Spinal cord (tissue), 10 donors: ENCODE data around the gene LRRC37A3. TPM values are rescaled to one million over a fixed set of nuclear protein-coding genes. Genes with fewer than 3 reads are reported as not detected.
A peak's percentile ranks its signal among the peaks of the same experiment; 100 is the strongest.
"Not testable (repeated sequence)": the region's sequence is repeated elsewhere in the genome, so short reads cannot be mapped to it uniquely, and the experiment has no call there.

Source experiments
- DNase-seq, 6 donors: peaks; one replicate each; pipeline versions ENCODE4 v3.0.0 to v3.0.0-alpha.2; 2013 to 2015; ENCODE audit warnings: low spot score in 6 of 6, low read depth in 4 of 6
- H3K27ac ChIP-seq: one replicate; pipeline ENCODE4 v1.5.1; 2013; ENCODE audit warnings: low read depth, low read length, control low read depth
- H3K27me3 ChIP-seq: one replicate; pipeline ENCODE4 v1.6.1; 2013; ENCODE audit warnings: low read length; ENCODE audit not compliant: control insufficient read depth, insufficient read depth
- H3K36me3 ChIP-seq: one replicate; pipeline ENCODE4 v1.6.1; 2013; ENCODE audit warnings: low read length; ENCODE audit not compliant: control insufficient read depth, insufficient read depth
- H3K4me1 ChIP-seq: one replicate; pipeline ENCODE4 v1.6.1; 2013; ENCODE audit warnings: low read length; ENCODE audit not compliant: control insufficient read depth, insufficient read depth
- H3K4me3 ChIP-seq: one replicate; pipeline ENCODE4 v1.5.1; 2013; ENCODE audit warnings: low read depth, low read length, control low read depth
- H3K9me3 ChIP-seq: one replicate; pipeline ENCODE4 v1.6.1; 2013; ENCODE audit warnings: low read length; ENCODE audit not compliant: control insufficient read depth, insufficient read depth
- WGBS: methylation state at CpG from one replicate; pipeline ENCODE4 v1.1.5; 2013; ENCODE audit warnings: missing lambda C conversion rate; ENCODE audit not compliant: insufficient coverage; 5-methylcytosine and 5-hydroxymethylcytosine counted together
- polyA plus RNA-seq, 2 donors: library from polyadenylated mRNA; unstranded; fragments of 120-200 nt; gene quantifications; one replicate each; pipeline ENCODE4 v1.2.1, GENCODE V29; 2013; ENCODE audit not compliant: insufficient read length in 2 of 2
- total RNA-seq, 2 donors: library from RNA; depleted of rRNA in 1 of 2; stranded (reverse); fragments of 120-200 nt in 1 of 2; fragments of >200 nt in 1 of 2; gene quantifications; one replicate each; pipeline versions ENCODE4 v1.2.3 to v1.2.4, GENCODE V29; 2013 to 2014
- donor health status: healthy.

Gene LRRC37A3
- total and polyA plus RNA-seq, 4 donors: 18.4 to 63.4 (median 40.9) TPM

GRCh38 chr17:64910191-64910514 is 9.1 kb downstream of the LRRC37A3 start:
- H3K9me3 ChIP-seq, DNase-seq, H3K27me3 ChIP-seq, H3K27ac ChIP-seq, H3K4me1 ChIP-seq, H3K4me3 ChIP-seq, H3K36me3 ChIP-seq: not testable (repeated sequence)
- WGBS: no CpG with 5 or more reads among the region's 3 CpGs

GRCh38 chr17:64909511-64910190 is 9.6 kb downstream of the LRRC37A3 start:
- H3K4me1 ChIP-seq, H3K4me3 ChIP-seq, H3K27ac ChIP-seq, DNase-seq, H3K27me3 ChIP-seq, H3K36me3 ChIP-seq, H3K9me3 ChIP-seq: not testable (repeated sequence)
- no CpG with 5 or more reads among the region's 7 CpGs for WGBS

- no CpG with 5 or more reads among the region's 5 CpGs for WGBS
Measured at GRCh38 chr17:64904069-64904468, 15.2 kb downstream of the LRRC37A3 start.

GRCh38 chr17:64897136-64897535 is 22.1 kb downstream of the LRRC37A3 start:
- WGBS: 100% methylated on average over 3 of the region's 15 CpGs
- not testable (repeated sequence) for H3K9me3 ChIP-seq, H3K36me3 ChIP-seq, H3K4me1 ChIP-seq, H3K27me3 ChIP-seq, H3K27ac ChIP-seq, H3K4me3 ChIP-seq
- DNase-seq: peak in 1 of 6 donors; percentile 1

More at GRCh38 chr17:64904069-64904468, 15.2 kb downstream of the LRRC37A3 start:
- H3K36me3 ChIP-seq, H3K4me3 ChIP-seq, H3K4me1 ChIP-seq, H3K27ac ChIP-seq, H3K9me3 ChIP-seq, H3K27me3 ChIP-seq, DNase-seq: not testable (repeated sequence)

- H3K9me3 ChIP-seq: not testable (repeated sequence)
Measured at GRCh38 chr17:64874210-64874609, 45.1 kb downstream of the LRRC37A3 start.

GRCh38 chr17:64847504-64848466 is 71.5 kb downstream of the LRRC37A3 start:
- not testable (repeated sequence) for H3K9me3 ChIP-seq, H3K27ac ChIP-seq, H3K4me1 ChIP-seq, H3K4me3 ChIP-seq, H3K36me3 ChIP-seq, H3K27me3 ChIP-seq
- peak in 2 of 6 donors; percentile 28 to 37 for DNase-seq
- WGBS: 37% methylated on average over 26 of the region's 49 CpGs

More at GRCh38 chr17:64874210-64874609, 45.1 kb downstream of the LRRC37A3 start:
- H3K36me3 ChIP-seq, DNase-seq, H3K4me3 ChIP-seq, H3K27me3 ChIP-seq, H3K4me1 ChIP-seq, H3K27ac ChIP-seq: not testable (repeated sequence)
- 97% methylated on average over 13 of the region's 29 CpGs for WGBS

- no CpG with 5 or more reads among the region's 4 CpGs for WGBS
- DNase-seq: not testable (repeated sequence)
Measured at GRCh38 chr17:64846892-64847291, 72.4 kb downstream of the LRRC37A3 start.

GRCh38 chr17:64843918-64844317 is 75.4 kb downstream of the LRRC37A3 start:
- 98% methylated on average over 5 of the region's 8 CpGs for WGBS
- H3K4me3 ChIP-seq, H3K36me3 ChIP-seq, H3K9me3 ChIP-seq, H3K27ac ChIP-seq, DNase-seq, H3K4me1 ChIP-seq, H3K27me3 ChIP-seq: not testable (repeated sequence)

More at GRCh38 chr17:64846892-64847291, 72.4 kb downstream of the LRRC37A3 start:
- H3K9me3 ChIP-seq, H3K4me3 ChIP-seq, H3K36me3 ChIP-seq, H3K4me1 ChIP-seq, H3K27me3 ChIP-seq, H3K27ac ChIP-seq: not testable (repeated sequence)

GRCh38 chr17:64842900-64843299 is 76.4 kb downstream of the LRRC37A3 start:
- not testable (repeated sequence) for H3K9me3 ChIP-seq, H3K36me3 ChIP-seq, H3K4me3 ChIP-seq, DNase-seq, H3K4me1 ChIP-seq, H3K27me3 ChIP-seq, H3K27ac ChIP-seq
- 67% methylated on average over 1 of the region's 3 CpGs for WGBS

GRCh38 chr17:64840960-64841359 is 78.3 kb downstream of the LRRC37A3 start:
- not testable (repeated sequence) for H3K27ac ChIP-seq, H3K27me3 ChIP-seq, H3K36me3 ChIP-seq, H3K9me3 ChIP-seq, H3K4me3 ChIP-seq, DNase-seq
- no CpG with 5 or more reads among the region's 2 CpGs for WGBS
- H3K4me1 ChIP-seq: peaks cover 11% of the 10 kb centered on the region
